Measurements from ENCODE around the gene TNPO3.

- TF ChIP-seq, protein P1, sequence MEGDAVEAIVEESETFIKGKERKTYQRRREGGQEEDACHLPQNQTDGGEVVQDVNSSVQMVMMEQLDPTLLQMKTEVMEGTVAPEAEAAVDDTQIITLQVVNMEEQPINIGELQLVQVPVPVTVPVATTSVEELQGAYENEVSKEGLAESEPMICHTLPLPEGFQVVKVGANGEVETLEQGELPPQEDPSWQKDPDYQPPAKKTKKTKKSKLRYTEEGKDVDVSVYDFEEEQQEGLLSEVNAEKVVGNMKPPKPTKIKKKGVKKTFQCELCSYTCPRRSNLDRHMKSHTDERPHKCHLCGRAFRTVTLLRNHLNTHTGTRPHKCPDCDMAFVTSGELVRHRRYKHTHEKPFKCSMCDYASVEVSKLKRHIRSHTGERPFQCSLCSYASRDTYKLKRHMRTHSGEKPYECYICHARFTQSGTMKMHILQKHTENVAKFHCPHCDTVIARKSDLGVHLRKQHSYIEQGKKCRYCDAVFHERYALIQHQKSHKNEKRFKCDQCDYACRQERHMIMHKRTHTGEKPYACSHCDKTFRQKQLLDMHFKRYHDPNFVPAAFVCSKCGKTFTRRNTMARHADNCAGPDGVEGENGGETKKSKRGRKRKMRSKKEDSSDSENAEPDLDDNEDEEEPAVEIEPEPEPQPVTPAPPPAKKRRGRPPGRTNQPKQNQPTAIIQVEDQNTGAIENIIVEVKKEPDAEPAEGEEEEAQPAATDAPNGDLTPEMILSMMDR (IDR thresholded peaks at IDR 0.05) = no peak
- no peak for TF ChIP-seq POLR2A (IDR thresholded peaks at IDR 0.05)
These were observed 23.5 kb upstream of the TNPO3 start for GRCh38 chr7:129078455-129078854.

Measured in right lobe of liver (tissue), 4 donors.